Thymus (tissue), 11 donors: ENCODE measurements around the gene CCDC126. TPM values are rescaled to one million over a fixed set of nuclear protein-coding genes. Genes with fewer than 3 reads are reported as not detected.

Experiments used
- DNase-seq, 9 donors: peaks; one replicate each; pipeline ENCODE4 v3.0.0-alpha.2; 2013; ENCODE audit warnings: low spot score in 9 of 9, low read depth in 6 of 9, missing footprints in 1 of 9
- H3K27ac ChIP-seq, 2 donors: one replicate each; pipeline ENCODE4 v1.5.1; 2013; ENCODE audit warnings: control low read depth in 1 of 2, low read depth in 1 of 2, low read length in 1 of 2, mild to moderate bottlenecking in 1 of 2, moderate library complexity in 1 of 2
- H3K27me3 ChIP-seq, 2 donors: one replicate each; pipeline ENCODE4 v1.5.1; 2013; ENCODE audit warnings: low read length in 1 of 2; ENCODE audit not compliant: control insufficient read depth in 2 of 2, insufficient read depth in 1 of 2
- H3K36me3 ChIP-seq, 2 donors: one replicate each; pipeline ENCODE4 v1.5.1; 2013; ENCODE audit warnings: low read length in 1 of 2, mild to moderate bottlenecking in 1 of 2, moderate library complexity in 1 of 2; ENCODE audit not compliant: control insufficient read depth in 2 of 2, insufficient read depth in 2 of 2
- H3K4me1 ChIP-seq, 2 donors: one replicate each; pipeline ENCODE4 v1.5.1; 2013; ENCODE audit warnings: low read length in 2 of 2; ENCODE audit not compliant: control insufficient read depth in 2 of 2, insufficient read depth in 2 of 2
- H3K4me3 ChIP-seq, 2 donors: one replicate each; pipeline ENCODE4 v1.5.1; 2013; ENCODE audit warnings: low read length in 2 of 2, control low read depth in 1 of 2, mild to moderate bottlenecking in 1 of 2
- H3K9me3 ChIP-seq, 2 donors: one replicate each; pipeline ENCODE4 v1.5.1; 2013; ENCODE audit warnings: low read length in 1 of 2, mild to moderate bottlenecking in 1 of 2; ENCODE audit not compliant: control insufficient read depth in 2 of 2, insufficient read depth in 1 of 2
- WGBS: extraction: QIAGEN DNeasy Blood & Tissue Kit; methylation state at CpG from one replicate; pipeline ENCODE4 v1.1.7; 2013; 5-methylcytosine and 5-hydroxymethylcytosine counted together
- polyA plus RNA-seq: library from polyadenylated mRNA; stranded (reverse); fragments of 200-250 nt; gene quantifications from one replicate; pipeline ENCODE4 v1.2.3, GENCODE V29; 2013
- total RNA-seq: library from RNA; stranded (reverse); fragments of 120-200 nt; gene quantifications from one replicate; pipeline ENCODE4 v1.2.4, GENCODE V29; 2013
- donor health status: healthy.

The CCDC126 gene
- total and polyA plus RNA-seq, 2 donors: 8.3 to 18.4 TPM

- H3K27me3 ChIP-seq: no peaks in the 10 kb centered on the region
- WGBS: 98% methylated on average over 2 of the region's 2 CpGs
- H3K4me1 ChIP-seq: no peaks in the 10 kb centered on the region
- H3K27ac ChIP-seq: no peak overlapping the region
- peaks cover 0 to 3% of the 10 kb centered on the region in 2 donors for H3K9me3 ChIP-seq
- H3K4me3 ChIP-seq: no peak overlapping the region
- H3K36me3 ChIP-seq: peaks cover 2 to 3% of the 10 kb centered on the region in 2 donors
- no peak for DNase-seq
Measured at GRCh38 chr7:23616593-23616992, 19.4 kb downstream of the CCDC126 start.

GRCh38 chr7:23617482-23617881 is 20.3 kb downstream of the CCDC126 start:
- no peak overlapping the region for H3K27ac ChIP-seq
- no peak overlapping the region for H3K4me3 ChIP-seq
- no peak for DNase-seq
- peaks cover 0 to 3% of the 10 kb centered on the region in 2 donors for H3K9me3 ChIP-seq
- no peaks in the 10 kb centered on the region for H3K4me1 ChIP-seq
- H3K27me3 ChIP-seq: no peaks in the 10 kb centered on the region
- peaks cover 0 to 2% of the 10 kb centered on the region in 2 donors for H3K36me3 ChIP-seq
- WGBS: 99% methylated on average over 1 of the region's 1 CpG

GRCh38 chr7:23618241-23618640 is 21.1 kb downstream of the CCDC126 start:
- no peak for DNase-seq
- Histone ChIP-seq H3K9me3 (peaks cover 0 to 3% of the 10 kb centered on the region in 2 donors), H3K4me3 (no peak overlapping the region), H3K4me1 (no peaks in the 10 kb centered on the region), H3K36me3 (peaks cover 0 to 2% of the 10 kb centered on the region in 2 donors), H3K27me3 (no peaks in the 10 kb centered on the region), H3K27ac (no peak overlapping the region)
- WGBS: 94% methylated on average over 3 of the region's 3 CpGs

GRCh38 chr7:23619141-23619540 is 22.0 kb downstream of the CCDC126 start:
- Histone ChIP-seq H3K4me1 (no peaks in the 10 kb centered on the region), H3K9me3 (peaks cover 0 to 3% of the 10 kb centered on the region in 2 donors), H3K36me3 (peaks cover 0 to 2% of the 10 kb centered on the region in 2 donors), H3K27me3 (no peaks in the 10 kb centered on the region), H3K27ac (no peak overlapping the region), H3K4me3 (no peak overlapping the region)
- WGBS: 98% methylated on average over 4 of the region's 4 CpGs
- DNase-seq: no peak

- no peak for DNase-seq
- H3K27me3 ChIP-seq: no peaks in the 10 kb centered on the region
- H3K27ac ChIP-seq: no peak overlapping the region
- 99% methylated on average over 2 of the region's 2 CpGs for WGBS
- no peak overlapping the region for H3K4me3 ChIP-seq
- H3K4me1 ChIP-seq: no peaks in the 10 kb centered on the region
- H3K36me3 ChIP-seq: peaks cover 0 to 2% of the 10 kb centered on the region in 2 donors
- H3K9me3 ChIP-seq: no peaks in the 10 kb centered on the region
Measured at GRCh38 chr7:23622506-23622925, 25.3 kb downstream of the CCDC126 start.

GRCh38 chr7:23628370-23628769 is 31.2 kb downstream of the CCDC126 start:
- Histone ChIP-seq H3K9me3 (no peaks in the 10 kb centered on the region), H3K4me3 (no peak overlapping the region), H3K4me1 (no peaks in the 10 kb centered on the region), H3K27ac (no peak overlapping the region), H3K36me3 (peaks cover 4 to 10% of the 10 kb centered on the region in 2 donors), H3K27me3 (no peaks in the 10 kb centered on the region)
- no peak for DNase-seq
- WGBS: 99% methylated on average over 2 of the region's 2 CpGs

- H3K27me3 ChIP-seq: no peaks in the 10 kb centered on the region
- no peak overlapping the region for H3K4me3 ChIP-seq
- no peaks in the 10 kb centered on the region for H3K4me1 ChIP-seq
- H3K27ac ChIP-seq: no peak overlapping the region
- WGBS: 98% methylated on average over 7 of the region's 7 CpGs
- no peak for DNase-seq
- H3K9me3 ChIP-seq: no peaks in the 10 kb centered on the region
- H3K36me3 ChIP-seq: peaks cover 0 to 7% of the 10 kb centered on the region in 2 donors
Measured at GRCh38 chr7:23633417-23633816, 36.2 kb downstream of the CCDC126 start.

GRCh38 chr7:23645822-23646221 is 48.6 kb downstream of the CCDC126 start:
- H3K27ac ChIP-seq: no peak overlapping the region
- no peaks in the 10 kb centered on the region for H3K36me3 ChIP-seq
- H3K4me1 ChIP-seq: no peaks in the 10 kb centered on the region
- 99% methylated on average over 1 of the region's 1 CpG for WGBS
- no peaks in the 10 kb centered on the region for H3K9me3 ChIP-seq
- no peak for DNase-seq
- H3K4me3 ChIP-seq: no peak overlapping the region
- H3K27me3 ChIP-seq: no peaks in the 10 kb centered on the region

- Histone ChIP-seq H3K27ac (no peak overlapping the region), H3K4me3 (no peak overlapping the region), H3K27me3 (no peaks in the 10 kb centered on the region), H3K4me1 (no peaks in the 10 kb centered on the region), H3K9me3 (peaks cover 7 to 15% of the 10 kb centered on the region in 2 donors), H3K36me3 (no peaks in the 10 kb centered on the region)
- WGBS: 94% methylated on average over 5 of the region's 5 CpGs
- no peak for DNase-seq
Measured at GRCh38 chr7:23653942-23654341, 56.8 kb downstream of the CCDC126 start.

- no peaks in the 10 kb centered on the region for H3K4me1 ChIP-seq
- peaks cover 7 to 17% of the 10 kb centered on the region in 2 donors for H3K9me3 ChIP-seq
- DNase-seq: peak in 1 of 9 donors; percentile 12
- no peak overlapping the region for H3K4me3 ChIP-seq
- WGBS: 0% methylated on average over 1 of the region's 1 CpG
- no peaks in the 10 kb centered on the region for H3K27me3 ChIP-seq
- no peak overlapping the region for H3K27ac ChIP-seq
- H3K36me3 ChIP-seq: no peaks in the 10 kb centered on the region
Measured at GRCh38 chr7:23654508-23654907, 57.3 kb downstream of the CCDC126 start.
